NK-92 (cell line): ENCODE data around the gene GPATCH4.

Experiments used
- DNase-seq: peaks from one replicate; lab custom pipeline; 2025; ENCODE audit not compliant: unreplicated experiment; lab: John Stamatoyannopoulos, UW

Gene GPATCH4

GRCh38 chr1:156551066-156551643, 50.1 kb downstream of the GPATCH4 start:
- no peak for DNase-seq

- no peak for DNase-seq
Observed at GRCh38 chr1:156550346-156550745, 50.9 kb downstream of the GPATCH4 start.

- DNase-seq = no peak
Observed at GRCh38 chr1:156549831-156550230, 51.4 kb downstream of the GPATCH4 start.

GRCh38 chr1:156549390-156549789, 51.9 kb downstream of the GPATCH4 start:
- DNase-seq = no peak

- DNase-seq = no peak
Observed at GRCh38 chr1:156547982-156548381, 53.3 kb downstream of the GPATCH4 start.

GRCh38 chr1:156547434-156547833, 53.8 kb downstream of the GPATCH4 start:
- DNase-seq = no peak

- no peak for DNase-seq
Observed at GRCh38 chr1:156546267-156546666, 55.0 kb downstream of the GPATCH4 start.

- no peak for DNase-seq
Observed at GRCh38 chr1:156544592-156545102, 56.6 kb downstream of the GPATCH4 start.
